HG03442 (cell line): ENCODE data around the gene GUSB.

ENCODE experiments used
- ATAC-seq: cut with Tn5 transposase; IDR thresholded peaks from one replicate; pipeline ENCODE4 v1.9.1; 2021; ENCODE audit warnings: mild to moderate bottlenecking, moderate library complexity; ENCODE audit not compliant: unreplicated experiment

Gene GUSB

DNA sequence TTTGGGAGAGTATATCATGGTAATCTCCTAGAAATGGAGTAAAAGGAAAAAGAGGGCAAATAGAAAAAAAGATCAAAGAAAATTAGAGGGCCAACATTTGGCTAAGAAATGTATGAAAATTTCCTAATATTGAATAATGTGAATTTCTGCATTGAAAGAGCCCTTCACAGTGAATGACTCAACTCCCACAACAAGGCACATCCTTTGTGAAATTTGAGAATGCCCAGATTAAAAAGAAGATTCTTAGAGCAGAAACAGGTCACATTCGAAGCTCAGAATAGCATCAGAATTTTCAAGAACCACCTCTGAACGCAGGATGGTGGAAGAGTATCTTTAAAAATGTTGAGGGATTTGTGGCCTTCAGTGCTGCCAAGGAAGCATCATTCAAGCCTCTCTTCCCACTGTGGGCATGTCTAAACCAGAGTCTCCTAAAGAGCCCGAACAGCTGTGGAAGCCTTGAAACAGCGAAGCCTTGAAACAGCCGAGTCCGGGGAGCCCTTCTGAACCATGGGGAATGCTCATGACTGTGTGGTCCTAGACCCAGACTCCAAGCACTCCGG is 43.6 kb downstream of the GUSB start:
- ATAC-seq: no peak

DNA sequence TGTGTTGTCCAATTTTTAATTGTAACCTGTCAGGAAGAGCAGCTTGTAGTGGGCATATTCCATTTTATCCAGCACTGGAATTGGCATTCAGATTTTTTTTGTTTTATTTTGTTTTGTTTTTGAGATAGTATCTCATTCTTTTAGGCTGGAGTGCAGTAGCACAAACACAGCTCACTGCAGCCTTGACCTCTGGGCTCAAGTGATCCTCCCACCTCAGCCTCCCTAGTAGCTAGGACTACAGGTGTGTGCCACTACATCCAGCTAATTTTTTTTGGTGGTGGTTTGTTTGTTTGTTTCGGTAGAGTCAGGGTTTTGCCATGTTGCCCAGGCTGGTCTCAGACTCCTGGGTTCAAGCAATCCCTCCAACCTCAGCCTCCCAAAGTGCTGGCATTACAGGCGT is 44.7 kb downstream of the GUSB start:
- ATAC-seq: no peak

DNA sequence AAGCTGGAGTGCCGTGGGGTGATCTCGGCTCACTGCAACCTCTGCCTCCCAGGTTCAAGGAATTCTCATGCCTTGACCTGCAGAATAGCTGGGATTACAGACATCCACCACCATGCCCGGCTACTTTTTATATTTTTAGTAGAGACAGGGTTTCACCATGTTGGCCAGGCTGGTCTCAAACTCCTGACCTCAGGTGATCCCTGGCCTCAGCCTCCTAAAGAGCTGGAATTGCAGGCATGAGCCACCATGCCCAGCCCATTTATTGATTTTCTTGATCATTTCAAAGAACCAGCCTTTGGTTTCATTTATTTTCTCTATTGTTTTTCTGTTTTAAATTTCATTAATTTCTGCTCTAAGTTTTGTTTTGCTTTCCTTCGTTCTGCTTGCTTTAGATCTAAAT is 50.3 kb downstream of the GUSB start:
- ATAC-seq: no peak

DNA sequence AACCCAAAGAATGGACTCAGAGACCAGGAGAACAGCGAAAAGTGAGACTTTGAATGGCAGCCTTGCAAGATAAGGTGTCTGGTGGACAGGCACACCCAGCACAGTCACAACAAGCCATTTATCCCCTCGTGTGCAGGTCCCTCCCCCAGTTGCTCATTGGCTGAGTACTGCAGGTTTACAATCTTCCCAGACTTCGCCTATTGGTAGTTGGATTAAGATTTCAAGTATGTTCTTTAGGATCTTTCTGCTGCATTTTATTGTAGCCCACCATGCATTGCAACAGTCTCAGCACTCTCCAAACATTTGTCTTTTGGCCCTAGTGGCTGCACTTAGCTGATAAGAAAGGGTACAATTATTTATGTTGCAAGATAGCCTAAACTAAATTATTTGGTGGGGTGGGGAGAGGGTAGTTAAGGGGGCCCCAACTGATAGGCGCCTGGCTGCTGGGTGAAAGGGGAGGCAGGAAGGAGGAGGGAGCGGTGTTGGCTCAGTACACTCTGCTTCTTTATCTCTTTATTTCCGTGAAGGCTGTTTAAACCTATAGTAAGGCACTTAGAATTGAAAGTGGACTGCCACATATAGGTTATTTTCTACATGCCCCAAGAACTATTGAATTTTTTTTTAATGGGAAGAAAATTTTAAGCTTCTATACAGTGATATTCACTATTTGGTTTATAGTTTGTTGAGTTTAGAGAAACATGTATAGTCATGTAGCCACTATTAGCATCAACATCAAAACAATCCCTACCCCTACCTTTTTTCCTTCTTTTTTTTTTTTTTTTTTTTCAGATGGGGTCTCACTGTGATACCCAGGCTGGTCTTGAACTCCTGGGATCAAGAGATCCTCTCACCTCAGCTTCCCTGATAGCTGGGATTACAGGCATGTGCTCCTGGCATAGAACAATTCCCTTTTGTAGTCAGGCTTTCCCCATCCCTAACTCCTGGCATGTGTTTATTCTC is 54.2 kb downstream of the GUSB start:
- no peak for ATAC-seq

DNA sequence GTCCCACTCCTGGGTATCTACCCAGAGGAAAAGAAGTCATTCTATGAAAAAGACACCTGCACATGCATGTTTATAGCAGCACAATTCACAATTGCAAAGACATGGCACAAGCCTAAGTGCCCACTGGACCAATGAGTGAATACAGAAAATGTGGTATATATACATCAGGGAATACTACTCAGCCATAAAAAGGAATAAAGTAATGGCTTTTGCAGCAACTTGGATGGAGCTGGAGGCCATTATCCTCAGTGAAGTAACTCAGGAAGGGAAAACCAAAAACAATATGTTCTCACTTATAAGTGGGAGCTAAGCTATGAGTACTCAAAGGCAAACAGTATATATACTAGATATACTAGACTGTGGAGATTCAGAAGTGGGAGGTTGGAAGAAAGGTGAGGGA is 55.4 kb downstream of the GUSB start:
- ATAC-seq: no peak

DNA sequence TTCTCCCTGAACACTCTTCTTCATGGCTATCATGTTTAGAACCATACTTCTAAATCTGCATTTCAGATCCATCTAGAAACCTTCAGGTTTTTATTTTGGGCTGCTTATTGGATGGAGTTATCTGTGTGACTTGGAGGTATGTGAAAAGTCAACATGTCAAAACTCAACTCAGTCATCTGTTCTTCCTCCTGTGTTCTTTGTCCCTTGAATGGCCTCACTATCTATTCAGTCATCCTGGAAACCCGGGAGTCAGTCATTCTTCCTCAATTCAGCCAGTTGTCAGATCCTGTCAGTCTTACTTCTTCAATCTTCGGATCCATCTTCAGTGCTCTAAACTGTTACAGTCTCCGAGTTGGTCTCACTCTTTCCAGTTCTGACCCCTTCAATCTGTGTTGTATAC is 57.0 kb downstream of the GUSB start:
- no peak for ATAC-seq

DNA sequence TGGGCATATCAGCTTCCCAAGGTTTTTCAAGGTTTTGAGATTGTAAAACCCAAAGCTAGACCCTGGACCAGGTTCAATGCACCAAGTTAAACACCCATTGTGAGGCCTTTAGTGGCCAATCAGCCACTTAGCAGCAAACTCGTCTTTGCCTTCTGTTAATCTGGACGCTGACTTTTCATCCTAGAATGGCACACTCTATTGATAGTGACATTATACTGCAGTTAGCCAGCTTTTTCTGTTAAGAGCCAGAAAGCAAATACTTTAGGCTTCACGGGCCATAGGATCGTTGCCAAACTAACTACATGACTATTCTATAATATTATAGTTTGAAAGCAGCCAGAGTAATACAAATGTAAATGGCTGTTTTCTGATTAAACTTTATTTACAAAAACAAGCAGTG is 57.8 kb downstream of the GUSB start:
- no peak for ATAC-seq

DNA sequence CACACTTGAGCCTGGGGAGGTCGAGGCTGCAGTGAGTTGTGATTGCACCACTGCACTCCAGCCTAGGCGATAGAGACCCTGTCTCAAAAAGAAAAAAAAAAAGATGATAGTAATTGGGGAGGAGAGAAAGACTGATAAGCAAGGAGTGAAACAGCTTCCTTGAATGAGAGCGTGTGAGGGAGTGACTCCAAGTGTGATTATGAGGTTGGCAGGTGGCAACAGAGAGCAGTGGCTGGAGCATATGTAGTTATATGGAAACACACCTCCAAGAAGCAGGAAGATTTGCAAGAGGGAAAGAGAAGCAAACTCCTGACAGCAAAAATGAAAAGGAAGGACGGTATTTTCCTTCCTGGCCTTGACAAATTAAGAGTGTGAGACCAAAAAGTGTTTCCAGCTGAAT is 58.7 kb downstream of the GUSB start:
- no peak for ATAC-seq

DNA sequence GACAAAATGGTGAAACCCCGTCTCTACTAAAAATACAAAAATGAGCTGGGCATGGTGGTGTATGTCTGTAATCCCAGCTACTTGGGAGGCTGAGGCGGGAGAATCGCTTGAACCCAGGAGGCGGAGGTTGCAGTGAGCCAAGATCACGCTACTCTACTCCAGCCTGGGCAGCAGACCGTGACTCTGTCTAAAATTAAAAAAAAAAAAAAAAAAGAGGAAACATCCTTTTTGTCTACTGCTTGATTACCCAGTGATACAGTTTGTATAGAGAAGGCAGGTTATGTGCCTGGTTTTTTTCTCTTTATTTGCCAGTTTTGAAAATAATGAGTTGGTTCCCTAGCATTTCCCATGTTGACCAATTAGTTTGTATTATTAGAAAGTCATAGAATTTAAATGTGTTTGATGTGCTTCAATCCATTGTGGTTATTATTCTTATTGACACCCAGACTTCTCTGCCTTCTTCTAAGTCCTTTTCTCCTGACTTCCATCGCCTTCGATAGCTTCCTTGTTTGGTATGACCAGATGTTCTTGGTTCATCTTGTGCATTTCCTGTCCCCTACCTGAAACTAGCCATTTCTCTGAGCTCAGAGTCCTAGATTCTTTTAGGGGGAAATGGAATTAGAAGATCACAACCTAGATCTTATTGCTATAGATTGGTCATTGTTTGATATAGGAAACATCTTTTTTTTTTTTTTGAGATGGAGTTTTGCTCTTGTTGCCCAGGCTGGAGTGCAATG is 65.9 kb downstream of the GUSB start:
- ATAC-seq: no peak

DNA sequence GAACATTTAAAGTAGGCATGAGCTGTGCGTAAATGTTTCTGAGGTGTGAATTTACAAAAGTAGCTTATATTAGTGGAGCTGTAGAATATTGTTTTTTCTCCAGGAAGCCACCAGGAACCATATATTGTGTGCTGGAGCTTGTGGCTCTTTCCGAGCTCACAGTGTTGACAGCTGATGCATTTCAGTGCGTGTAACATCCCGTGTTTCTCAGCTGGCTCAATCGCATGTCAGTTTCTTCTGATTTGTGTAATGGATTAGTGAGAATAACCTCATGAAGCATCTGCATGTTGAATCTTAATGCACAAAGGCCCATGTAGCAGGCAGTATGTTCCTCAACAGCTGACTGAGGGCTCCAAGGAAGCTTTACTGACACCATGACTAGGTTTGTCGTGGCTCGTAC is 69.8 kb downstream of the GUSB start:
- no peak for ATAC-seq
